HG03378 (cell line): ENCODE measurements around the gene MYH14.
"Not testable (repeated sequence)": the region's sequence is repeated elsewhere in the genome, so short reads cannot be mapped to it uniquely, and the experiment has no call there.

ENCODE experiments used
- ATAC-seq: cut with Tn5 transposase; IDR thresholded peaks from one replicate; pipeline ENCODE4 v1.9.1; 2021; ENCODE audit warnings: mild to moderate bottlenecking, moderate library complexity; ENCODE audit not compliant: unreplicated experiment

Gene MYH14

GRCh38 chr19:50315773-50316448, 112.5 kb downstream of the MYH14 start:
- no peak for ATAC-seq

GRCh38 chr19:50317115-50317514, 113.7 kb downstream of the MYH14 start:
- ATAC-seq: no peak

GRCh38 chr19:50318438-50318837, 115.0 kb downstream of the MYH14 start:
- ATAC-seq: no peak

GRCh38 chr19:50319156-50319555, 115.7 kb downstream of the MYH14 start:
- no peak for ATAC-seq

GRCh38 chr19:50320051-50320450, 116.6 kb downstream of the MYH14 start:
- no peak for ATAC-seq

- ATAC-seq: no peak
These were observed 117.2 kb downstream of the MYH14 start for GRCh38 chr19:50320596-50320995.

- ATAC-seq: no peak
These were observed 118.4 kb downstream of the MYH14 start for GRCh38 chr19:50321831-50322230.

- ATAC-seq: no peak
These were observed 118.8 kb downstream of the MYH14 start for GRCh38 chr19:50322234-50322633.

- ATAC-seq: no peak
These were observed 119.7 kb downstream of the MYH14 start for GRCh38 chr19:50322931-50323781.

GRCh38 chr19:50323782-50324133, 120.3 kb downstream of the MYH14 start:
- ATAC-seq: no peak

- ATAC-seq: no peak
These were observed 120.9 kb downstream of the MYH14 start for GRCh38 chr19:50324331-50324730.

GRCh38 chr19:50325310-50326100, 122.1 kb downstream of the MYH14 start:
- no peak for ATAC-seq

- ATAC-seq: no peak
These were observed 122.8 kb downstream of the MYH14 start for GRCh38 chr19:50326101-50326664.

GRCh38 chr19:50327013-50327412, 123.6 kb downstream of the MYH14 start:
- no peak for ATAC-seq

- no peak for ATAC-seq
These were observed 124.2 kb downstream of the MYH14 start for GRCh38 chr19:50327461-50328223.

- no peak for ATAC-seq
These were observed 124.9 kb downstream of the MYH14 start for GRCh38 chr19:50328224-50328872.

GRCh38 chr19:50328873-50329145, 125.4 kb downstream of the MYH14 start:
- no peak for ATAC-seq

GRCh38 chr19:50329146-50329925, 125.9 kb downstream of the MYH14 start, which contains the start of gene KCNC3:
TSS of gene KCNC3 (minus strand) at chr19:50329377. CDS start at chr19:50329082, 295 bp downstream.
- ATAC-seq: peak; percentile 53

GRCh38 chr19:50329926-50330294, 126.5 kb downstream of the MYH14 start:
- not testable (repeated sequence) for ATAC-seq
